GM19468 (cell line): Measurements from ENCODE around the gene WDR73.

Experiments
- ATAC-seq: cut with Tn5 transposase; IDR thresholded peaks from one replicate; pipeline ENCODE4 v1.9.1; 2021; ENCODE audit warnings: mild to moderate bottlenecking, moderate library complexity, moderate number of reproducible peaks; ENCODE audit not compliant: unreplicated experiment; ENCODE audit errors: extremely low read depth

Gene WDR73

DNA sequence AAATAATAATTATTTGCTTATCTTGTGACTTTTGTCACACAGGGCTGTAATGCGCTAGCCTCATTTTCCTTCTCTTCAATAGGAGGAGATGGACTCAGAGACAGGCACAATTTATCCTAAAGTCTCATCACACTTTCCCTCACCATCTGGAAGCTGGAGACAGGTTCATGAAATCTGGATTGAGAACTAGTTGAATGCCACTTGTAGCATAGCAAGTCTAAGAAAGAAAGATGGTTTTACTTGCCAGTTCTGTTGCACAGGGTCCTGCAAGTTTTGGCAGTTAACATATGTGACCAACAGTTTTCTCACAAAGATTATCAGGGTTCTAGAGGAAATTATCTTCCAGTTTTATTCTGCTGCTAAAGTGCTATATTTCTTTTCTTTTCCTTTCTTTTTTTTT lies 62.3 kb downstream of the WDR73 start:
- no peak for ATAC-seq

DNA sequence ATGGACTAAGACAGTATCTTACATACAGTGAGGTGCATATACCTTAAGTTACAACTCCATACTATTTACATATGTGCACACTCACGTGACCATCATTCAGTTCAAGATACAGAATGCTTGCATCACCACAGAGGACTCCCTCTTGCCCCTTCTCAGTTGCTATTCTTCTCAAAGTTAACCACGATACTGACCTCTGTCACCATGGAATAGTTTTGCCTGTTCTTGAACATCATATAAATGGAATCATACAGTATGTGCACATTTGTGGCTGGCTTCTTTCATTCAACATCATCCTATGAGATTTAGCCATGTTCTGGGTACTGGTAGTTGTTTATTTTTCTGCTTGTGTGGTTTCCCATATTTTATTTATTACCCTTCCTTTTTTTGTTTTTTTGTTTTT lies 63.7 kb downstream of the WDR73 start:
- no peak for ATAC-seq
